Uterus (tissue), 4 donors: ENCODE data around the gene BTN2A1. TPM values are rescaled to one million over a fixed set of nuclear protein-coding genes. Genes with fewer than 3 reads are reported as not detected.
"Not testable (repeated sequence)": the region's sequence is repeated elsewhere in the genome, so short reads cannot be mapped to it uniquely, and the experiment has no call there.

Experiments
- DNase-seq, 2 donors: peaks; one replicate each; pipeline ENCODE4 v3.0.0-alpha.2; 2019 to 2020
- H3K27ac ChIP-seq, 2 donors: fragments of 200-600 bp; sonication (generic); 1 replicate in 1 of 2; 2 replicates in 1 of 2; pipeline ENCODE4 v1.5.1; 2016 to 2018
- H3K27me3 ChIP-seq, 2 donors: fragments of 200-600 bp; sonication (generic); one replicate each; pipeline ENCODE4 v1.5.1; 2018 to 2019; ENCODE audit warnings: control low read depth in 1 of 2
- H3K36me3 ChIP-seq, 2 donors: fragments of 200-600 bp; sonication (generic); one replicate each; pipeline ENCODE4 v1.5.1; 2019; ENCODE audit warnings: control low read depth in 1 of 2
- H3K4me1 ChIP-seq, 2 donors: fragments of 200-600 bp; sonication (generic); one replicate each; pipeline ENCODE4 v1.5.1; 2018 to 2019; ENCODE audit warnings: control low read depth in 1 of 2
- H3K4me3 ChIP-seq, 2 donors: fragments of 200-600 bp; sonication (generic); 1 replicate in 1 of 2; 2 replicates in 1 of 2; pipeline ENCODE4 v1.5.1; 2018 to 2019; ENCODE audit warnings: mild to moderate bottlenecking in 1 of 2
- H3K9me3 ChIP-seq, 2 donors: fragments of 200-600 bp; sonication (generic); one replicate each; pipeline ENCODE4 v1.5.1; 2019; ENCODE audit warnings: control low read depth in 1 of 2
- CTCF ChIP-seq, 4 experiments: fragments of 200-600 bp in 2 of 4; fragments of 450-650 bp in 2 of 4; sonication (generic) in 2 of 4; IDR thresholded peaks; one replicate each; pipeline ENCODE4 v1.5.1; 2016 to 2019; ENCODE audit warnings: antibody characterized with exemption in 4 of 4, mild to moderate bottlenecking in 2 of 4, moderate library complexity in 1 of 4
- POLR2A ChIP-seq, 2 donors: fragments of 450-650 bp; IDR thresholded peaks; one replicate each; pipeline ENCODE4 v1.6.1; 2016; ENCODE audit warnings: antibody characterized with exemption in 2 of 2, mild to moderate bottlenecking in 1 of 2, moderate library complexity in 1 of 2
- intact Hi-C: fragments of 100-400 bp; cut with DNase I; formaldehyde crosslinking; loops from one replicate; pipeline ENCODE4 v1.15.1; 2023; ENCODE audit warnings: low total_unique reads
- small RNA-seq: library from RNA; depleted of rRNA; stranded (forward); fragments of <200 nt; gene quantifications from one replicate; pipeline ENCODE3, GENCODE V24; 2016
- total RNA-seq, 4 donors: library from RNA; depleted of rRNA in 3 of 4; stranded (reverse); fragments of >200 nt in 3 of 4; gene quantifications; one replicate each; pipeline versions ENCODE4 v1.1.0 to v1.2.4, GENCODE V29; 2014 to 2023
- donor health status: DM: yes; HTN: yes; CAD: no.

Gene BTN2A1
- total RNA-seq, 4 donors from 2014 or later, result 12.6 to 54.8 (median 26.1) TPM

- Histone ChIP-seq H3K27me3 (no peaks in the 10 kb centered on the region), H3K4me3 (no peak overlapping the region), H3K27ac (no peak overlapping the region), H3K9me3 (no peaks in the 10 kb centered on the region), H3K4me1 (peaks cover 0 to 7% of the 10 kb centered on the region in 2 donors), H3K36me3 (no peaks in the 10 kb centered on the region)
- no peak for DNase-seq
- no peak for TF ChIP-seq POLR2A (IDR thresholded peaks at IDR 0.05)
- TF ChIP-seq CTCF (IDR thresholded peaks at IDR 0.05), result no peak
- intact Hi-C loops, result no loop called here
Measured at GRCh38 chr6:26502626-26503025, 44.9 kb downstream of the BTN2A1 start.

DNA sequence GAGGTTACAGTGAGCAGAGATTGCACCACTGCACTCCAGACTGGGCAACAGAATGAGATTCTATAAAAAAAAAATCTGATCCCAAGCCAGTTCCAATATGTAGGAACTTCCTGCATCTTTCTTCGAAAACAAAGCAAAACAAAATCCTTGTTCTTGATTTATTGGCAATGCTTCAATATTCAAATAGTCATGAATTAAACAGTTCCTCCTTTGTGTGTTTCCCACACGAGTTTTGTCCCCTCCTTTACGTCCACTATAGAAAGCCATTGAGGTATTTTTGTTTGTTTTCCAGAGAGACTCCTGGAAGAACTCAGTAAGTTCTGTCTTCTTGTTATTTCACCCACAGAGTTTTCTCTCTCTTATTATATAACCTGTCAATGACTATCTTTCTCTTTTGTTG, 49.9 kb downstream of the BTN2A1 start:
- intact Hi-C loops, result no loop called here
- no peaks in the 10 kb centered on the region for H3K9me3 ChIP-seq
- no peak for DNase-seq

DNA sequence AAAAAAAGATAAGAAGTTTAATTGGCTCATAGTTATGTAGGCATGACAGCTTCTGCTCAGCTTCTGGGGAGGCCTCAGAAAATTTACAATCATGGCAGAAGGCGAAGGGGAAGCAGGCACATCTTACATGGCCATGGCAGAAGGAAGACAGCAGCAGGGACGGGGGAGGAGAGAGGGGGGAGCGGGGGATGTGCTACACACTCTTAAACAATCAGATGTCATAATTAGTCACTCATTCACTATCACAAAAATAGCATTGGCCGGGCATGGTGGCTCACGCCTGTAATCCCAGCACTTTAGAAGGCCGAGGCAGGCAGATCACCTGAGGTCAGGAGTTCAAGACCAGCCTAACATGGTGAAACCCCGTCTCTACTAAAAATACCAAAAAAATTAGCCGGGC, 53.3 kb downstream of the BTN2A1 start:
- not testable (repeated sequence) for H3K27ac ChIP-seq, H3K36me3 ChIP-seq, H3K27me3 ChIP-seq, H3K4me3 ChIP-seq, H3K4me1 ChIP-seq, H3K9me3 ChIP-seq, DNase-seq
- intact Hi-C loops, result loop anchor here (10.0 kb wide), 1 partner anchor 46 kb away; no protein-coding TSS in a partner anchor

More for the DNA sequence above, 49.9 kb downstream of the BTN2A1 start:
- no peak overlapping the region for H3K4me3 ChIP-seq
- no peaks in the 10 kb centered on the region for H3K4me1 ChIP-seq
- TF ChIP-seq CTCF (IDR thresholded peaks at IDR 0.05) (no peak), POLR2A (IDR thresholded peaks at IDR 0.05) (no peak)
- no peak overlapping the region for H3K27ac ChIP-seq
- H3K36me3 ChIP-seq, result no peaks in the 10 kb centered on the region
- no peaks in the 10 kb centered on the region for H3K27me3 ChIP-seq

DNA sequence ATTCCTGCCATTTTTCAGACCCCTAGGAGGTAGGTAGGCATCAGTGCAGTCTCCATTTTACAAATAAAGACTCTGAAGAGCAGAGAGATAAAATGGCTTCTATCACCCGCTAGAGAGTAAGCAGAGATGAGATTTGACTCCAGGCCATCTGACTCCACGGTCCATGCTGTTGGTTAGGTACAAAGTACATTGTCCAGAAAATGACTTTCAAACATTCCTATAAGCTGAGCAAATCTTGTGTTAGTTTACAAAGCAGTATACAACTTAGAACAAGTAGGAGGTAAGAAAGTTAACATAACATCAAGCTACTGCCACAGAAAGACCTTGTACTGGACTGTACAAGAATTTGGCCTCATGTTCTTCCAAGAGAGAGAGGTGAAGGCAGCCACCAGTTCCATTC, 57.2 kb downstream of the BTN2A1 start:
- no peaks in the 10 kb centered on the region for H3K27me3 ChIP-seq
- intact Hi-C loops, result loop anchor here (10.0 kb wide), 1 partner anchor 50 kb away; no protein-coding TSS in a partner anchor
- no peak for TF ChIP-seq CTCF (IDR thresholded peaks at IDR 0.05)
- no peak for TF ChIP-seq POLR2A (IDR thresholded peaks at IDR 0.05)
- H3K36me3 ChIP-seq, result no peaks in the 10 kb centered on the region
- no peaks in the 10 kb centered on the region for H3K9me3 ChIP-seq
- DNase-seq, result no peak
- no peak overlapping the region for H3K27ac ChIP-seq
- no peak overlapping the region for H3K4me3 ChIP-seq
- H3K4me1 ChIP-seq, result no peaks in the 10 kb centered on the region

GRCh38 chr6:26516481-26517427, 59.0 kb downstream of the BTN2A1 start:
- Histone ChIP-seq H3K4me1 (no peaks in the 10 kb centered on the region), H3K9me3 (no peaks in the 10 kb centered on the region), H3K27ac (no peak overlapping the region), H3K27me3 (no peaks in the 10 kb centered on the region), H3K4me3 (no peak overlapping the region), H3K36me3 (no peaks in the 10 kb centered on the region)
- DNase-seq, result no peak
- intact Hi-C loops, result loop anchor here (10.0 kb wide), 1 partner anchor 52 kb away; no protein-coding TSS in a partner anchor
- TF ChIP-seq POLR2A (IDR thresholded peaks at IDR 0.05), result no peak
- no peak for TF ChIP-seq CTCF (IDR thresholded peaks at IDR 0.05)

Small RNA genes lying within 50 kb of the gene (small RNA-seq; reads per million reads assigned to genes)
- gene RNU6-502P, result not detected

Other genes with a start within 250 kb of the BTN2A1 start
- 10 to 100 TPM in 3 of 4 donors, 1 to 10 TPM in 1; 8.7 to 70.6 (median 26.4) TPM for gene BTN3A2, start 92.8 kb upstream of the BTN2A1 start, total RNA-seq
- gene BTN2A2, start 74.8 kb upstream of the BTN2A1 start, total RNA-seq, result 10 to 100 TPM in 2 of 4 donors, 1 to 10 TPM in 2; 6.5 to 24.3 (median 14.6) TPM
- gene BTN3A1, start 55.7 kb upstream of the BTN2A1 start, total RNA-seq, result 10 to 100 TPM in 3 of 4 donors, 1 to 10 TPM in 1; 9.1 to 64.2 (median 20.8) TPM
- gene BTN3A3, start 17.5 kb upstream of the BTN2A1 start, total RNA-seq, result 10 to 100 TPM in 2 of 4 donors, 1 to 10 TPM in 2; 7.2 to 44.4 (median 22.0) TPM
- gene BTN1A1, start 42.3 kb downstream of the BTN2A1 start, total RNA-seq, result under 1 TPM in 1 of 4 donors, not detected in 3; 0.07 TPM
- 10 to 100 TPM; 14.6 to 89.0 (median 73.3) TPM for gene HMGN4, start 80.4 kb downstream of the BTN2A1 start, total RNA-seq
- 10 to 100 TPM; 10.5 to 18.7 (median 16.1) TPM for gene ABT1, start 139.0 kb downstream of the BTN2A1 start, total RNA-seq
- 100 to 1,000 TPM in 1 of 4 donors, 10 to 100 TPM in 3; 38.7 to 184 (median 61.5) TPM for gene ZNF322, start 201.8 kb downstream of the BTN2A1 start, total RNA-seq